Parathyroid adenoma (tissue), 2 donors: ENCODE results near the gene KIAA1671.
"Not testable (repeated sequence)": the region's sequence is repeated elsewhere in the genome, so short reads cannot be mapped to it uniquely, and the experiment has no call there.

Experiments
- H2AFZ ChIP-seq: fragments of 300-600 bp; sonication (generic); one replicate; pipeline ENCODE4 v1.7.0; 2017; ENCODE audit warnings: antibody characterized with exemption, mild to moderate bottlenecking
- H3K27ac ChIP-seq: fragments of 300-600 bp; sonication (generic); one replicate; pipeline ENCODE4 v1.7.0; 2017
- H3K27me3 ChIP-seq: fragments of 300-600 bp; sonication (generic); one replicate; pipeline ENCODE4 v1.7.0; 2017; ENCODE audit warnings: low read length; ENCODE audit not compliant: control insufficient read depth, insufficient read depth
- H3K36me3 ChIP-seq: fragments of 300-600 bp; sonication (generic); one replicate; pipeline ENCODE4 v1.7.0; 2017; ENCODE audit warnings: low read length; ENCODE audit not compliant: control insufficient read depth, insufficient read depth
- H3K4me1 ChIP-seq: fragments of 300-600 bp; sonication (generic); one replicate; pipeline ENCODE4 v1.7.0; 2017; ENCODE audit warnings: control low read depth
- H3K4me2 ChIP-seq: fragments of 300-600 bp; sonication (generic); one replicate; pipeline ENCODE4 v1.7.0; 2017; ENCODE audit warnings: low read length
- H3K4me3 ChIP-seq: fragments of 300-600 bp; sonication (generic); one replicate; pipeline ENCODE4 v1.7.0; 2017; ENCODE audit warnings: low read depth, low read length
- H3K79me2 ChIP-seq: fragments of 300-600 bp; sonication (generic); one replicate; pipeline ENCODE4 v1.7.0; 2017; ENCODE audit warnings: control low read depth
- H3K9ac ChIP-seq: fragments of 300-600 bp; sonication (generic); one replicate; pipeline ENCODE4 v1.7.0; 2017; ENCODE audit warnings: mild to moderate bottlenecking
- H3K9me3 ChIP-seq: fragments of 300-600 bp; sonication (generic); one replicate; pipeline ENCODE4 v1.7.0; 2017; ENCODE audit warnings: low read length; ENCODE audit not compliant: control insufficient read depth
- CTCF ChIP-seq: fragments of 300-600 bp; sonication (generic); IDR thresholded peaks from one replicate; pipeline ENCODE4 v1.7.0; 2017; ENCODE audit warnings: antibody characterized with exemption, mild to moderate bottlenecking
- donor health status: primary hyperparathyroidism.

The KIAA1671 gene

GRCh38 chr22:24951942-24952836, at the start of gene KIAA1671:
TSS of gene KIAA1671 (plus strand) at chr22:24952716. CDS start at chr22:25028000, 75,284 bp downstream.
- Histone ChIP-seq H3K27ac (peak within 1 kb of the TSS; percentile 90), H3K4me3 (peak within 1 kb of the TSS; percentile 78), H3K27me3 (no peaks in the 10 kb centered on the region), H3K9ac (peak within 1 kb of the TSS; percentile 21), H3K36me3 (no peaks in the 10 kb centered on the region), H2AFZ (peak within 1 kb of the TSS; percentile 78), H3K4me2 (peak within 1 kb of the TSS; percentile 89), H3K4me1 (peaks cover 9% of the 10 kb centered on the region), H3K79me2 (peaks cover 9% of the 10 kb centered on the region), H3K9me3 (no peaks in the 10 kb centered on the region)
- TF ChIP-seq CTCF, result peak; percentile 93

GRCh38 chr22:24905909-24906308, 46.6 kb upstream of the KIAA1671 start:
- no peak overlapping the region for H3K4me2 ChIP-seq
- no peak overlapping the region for H3K9ac ChIP-seq
- H3K27me3 ChIP-seq, result no peaks in the 10 kb centered on the region
- H3K79me2 ChIP-seq, result no peaks in the 10 kb centered on the region
- H3K27ac ChIP-seq, result no peak overlapping the region
- H3K4me1 ChIP-seq, result no peaks in the 10 kb centered on the region
- H3K9me3 ChIP-seq, result no peaks in the 10 kb centered on the region
- H3K4me3 ChIP-seq, result no peak overlapping the region
- H2AFZ ChIP-seq, result no peak overlapping the region
- no peak for TF ChIP-seq CTCF
- H3K36me3 ChIP-seq, result no peaks in the 10 kb centered on the region

GRCh38 chr22:24907101-24907500, 45.4 kb upstream of the KIAA1671 start:
- not testable (repeated sequence) for H3K79me2 ChIP-seq, H3K36me3 ChIP-seq, H3K27ac ChIP-seq

GRCh38 chr22:24920029-24920428, 32.5 kb upstream of the KIAA1671 start:
- Histone ChIP-seq H3K27me3 (no peaks in the 10 kb centered on the region), H3K9me3 (no peaks in the 10 kb centered on the region), H3K9ac (no peak overlapping the region), H3K27ac (no peak overlapping the region), H3K79me2 (no peaks in the 10 kb centered on the region), H2AFZ (no peak overlapping the region), H3K4me1 (no peaks in the 10 kb centered on the region), H3K36me3 (no peaks in the 10 kb centered on the region), H3K4me2 (no peak overlapping the region), H3K4me3 (no peak overlapping the region)
- no peak for TF ChIP-seq CTCF

More at GRCh38 chr22:24907101-24907500, 45.4 kb upstream of the KIAA1671 start:
- H2AFZ ChIP-seq, H3K9me3 ChIP-seq, H3K27me3 ChIP-seq, H3K9ac ChIP-seq, H3K4me1 ChIP-seq, H3K4me2 ChIP-seq, H3K4me3 ChIP-seq: not testable (repeated sequence)

- no peak for TF ChIP-seq CTCF
Measured at GRCh38 chr22:24925586-24926427, 26.7 kb upstream of the KIAA1671 start.

More at GRCh38 chr22:24925586-24926427, 26.7 kb upstream of the KIAA1671 start:
- no peak overlapping the region for H3K4me3 ChIP-seq
- no peak overlapping the region for H3K9ac ChIP-seq
- no peaks in the 10 kb centered on the region for H3K79me2 ChIP-seq
- H3K4me1 ChIP-seq, result no peaks in the 10 kb centered on the region
- no peaks in the 10 kb centered on the region for H3K9me3 ChIP-seq
- no peak overlapping the region for H3K4me2 ChIP-seq
- H3K27ac ChIP-seq, result no peak overlapping the region
- H3K27me3 ChIP-seq, result no peaks in the 10 kb centered on the region
- H3K36me3 ChIP-seq, result no peaks in the 10 kb centered on the region
- H2AFZ ChIP-seq, result no peak overlapping the region
